Measurements from ENCODE around the gene HSD17B2.
A peak's percentile ranks its signal among the peaks of the same experiment; 100 is the strongest.
"Not testable (repeated sequence)": the region's sequence is repeated elsewhere in the genome, so short reads cannot be mapped to it uniquely, and the experiment has no call there.

The HSD17B2 gene, protein sequence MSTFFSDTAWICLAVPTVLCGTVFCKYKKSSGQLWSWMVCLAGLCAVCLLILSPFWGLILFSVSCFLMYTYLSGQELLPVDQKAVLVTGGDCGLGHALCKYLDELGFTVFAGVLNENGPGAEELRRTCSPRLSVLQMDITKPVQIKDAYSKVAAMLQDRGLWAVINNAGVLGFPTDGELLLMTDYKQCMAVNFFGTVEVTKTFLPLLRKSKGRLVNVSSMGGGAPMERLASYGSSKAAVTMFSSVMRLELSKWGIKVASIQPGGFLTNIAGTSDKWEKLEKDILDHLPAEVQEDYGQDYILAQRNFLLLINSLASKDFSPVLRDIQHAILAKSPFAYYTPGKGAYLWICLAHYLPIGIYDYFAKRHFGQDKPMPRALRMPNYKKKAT

DNA sequence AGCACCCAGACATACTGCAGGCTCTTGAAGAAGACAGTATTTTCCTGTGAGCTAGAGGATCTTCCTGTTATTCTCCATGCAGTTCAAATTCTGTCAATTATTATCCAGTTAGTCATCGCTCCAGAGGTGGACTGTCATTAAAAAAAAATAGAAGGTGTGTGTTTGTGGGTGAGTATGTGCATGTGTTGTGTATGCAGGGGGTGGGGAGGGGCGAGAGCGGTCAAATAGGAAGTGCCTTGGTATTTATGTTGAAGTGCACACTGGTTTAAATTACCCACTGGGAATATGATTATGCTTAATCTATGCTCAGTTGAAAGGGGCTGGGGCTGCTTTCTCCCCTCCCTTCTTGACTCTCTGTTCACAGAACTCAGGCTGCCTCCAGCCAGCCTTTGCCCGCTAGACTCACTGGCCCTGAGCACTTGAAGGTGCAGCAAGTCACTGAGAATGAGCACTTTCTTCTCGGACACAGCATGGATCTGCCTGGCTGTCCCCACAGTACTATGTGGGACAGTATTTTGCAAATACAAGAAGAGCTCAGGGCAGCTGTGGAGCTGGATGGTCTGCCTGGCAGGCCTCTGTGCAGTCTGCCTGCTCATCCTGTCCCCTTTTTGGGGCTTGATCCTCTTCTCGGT is at the start of gene HSD17B2:
TSS of gene HSD17B2 (plus strand) at position 273 of the 632 bp plus-strand sequence. CDS start at position 445, 172 bp downstream.
- no peak for DNase-seq

DNA sequence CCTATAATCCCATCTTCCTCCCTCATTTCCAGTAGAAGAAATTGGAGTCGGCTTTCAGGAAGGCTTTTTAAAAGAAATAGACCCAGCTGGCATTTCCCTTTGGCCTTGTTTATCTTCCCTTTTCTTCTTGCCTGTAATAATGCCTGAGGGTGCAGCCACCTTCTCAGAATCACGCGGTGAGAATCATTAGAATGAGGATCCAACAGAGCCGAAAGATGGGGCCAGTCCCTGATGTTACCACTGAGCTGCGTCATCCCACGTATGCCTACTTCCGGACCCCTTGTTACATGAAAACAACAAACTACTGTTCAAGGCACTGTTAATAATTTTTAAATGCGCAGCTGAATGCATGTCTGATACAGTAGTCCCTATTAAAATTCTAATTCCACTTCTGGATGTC is 47.9 kb upstream of the HSD17B2 start:
- DNase-seq: no peak

DNA sequence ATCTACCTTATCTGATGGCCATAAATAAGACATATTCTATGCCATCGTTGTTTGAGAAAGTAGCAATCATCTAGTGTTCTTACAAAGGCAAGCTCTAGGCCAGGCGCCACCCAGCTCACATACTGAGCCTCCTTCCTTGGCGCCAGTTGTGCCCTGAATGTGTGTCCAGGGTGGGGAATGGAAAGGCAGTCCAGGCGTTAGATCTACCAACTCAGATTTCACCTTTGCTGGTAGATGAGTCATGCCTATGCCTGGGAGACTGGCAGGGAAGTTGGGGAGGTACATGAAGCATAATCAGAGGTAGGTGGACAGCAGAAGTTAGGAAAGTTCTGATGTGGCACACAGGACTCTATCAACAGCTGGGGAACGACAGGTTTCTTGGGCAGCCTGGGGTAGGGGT is 47.3 kb upstream of the HSD17B2 start:
- no peak for DNase-seq

DNA sequence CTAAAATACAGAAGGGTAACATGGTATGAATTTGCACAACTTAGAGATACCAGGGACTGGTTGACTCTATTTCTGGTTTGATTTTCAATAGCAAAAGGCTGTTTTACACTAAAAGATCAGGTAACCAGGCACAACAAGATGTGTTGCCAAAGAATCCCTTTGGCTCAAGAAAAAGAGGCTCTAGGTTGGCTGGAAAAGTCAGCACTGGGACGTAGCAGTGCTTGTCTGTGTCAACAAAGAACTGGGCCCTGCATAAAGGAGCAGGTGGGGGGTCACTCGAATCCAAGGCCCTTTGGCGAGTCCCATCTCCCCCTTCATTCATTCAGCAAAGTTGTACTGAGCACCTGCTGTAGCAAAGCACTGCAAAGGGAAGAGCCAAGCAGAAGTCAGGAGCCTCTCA is 42.2 kb upstream of the HSD17B2 start:
- DNase-seq: no peak

DNA sequence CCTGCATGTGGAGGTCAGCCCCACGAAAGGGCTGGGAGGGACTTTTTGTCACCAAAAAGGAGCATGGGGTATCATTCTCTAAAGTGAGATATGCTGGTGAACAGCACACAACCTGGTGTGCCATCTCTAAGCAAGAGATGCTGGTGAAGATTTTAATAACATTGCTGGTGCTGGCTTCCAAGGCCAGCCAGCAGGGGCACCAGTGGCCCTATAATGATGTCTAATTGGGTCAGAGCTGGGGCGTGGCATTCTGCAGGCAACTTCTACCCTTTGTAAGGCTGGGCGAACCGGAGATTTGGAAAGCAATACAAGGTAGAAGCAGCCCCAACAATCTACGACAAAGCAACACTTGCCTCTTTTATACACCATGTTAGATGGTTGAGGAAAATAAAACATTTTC is 40.6 kb upstream of the HSD17B2 start:
- DNase-seq: no peak

DNA sequence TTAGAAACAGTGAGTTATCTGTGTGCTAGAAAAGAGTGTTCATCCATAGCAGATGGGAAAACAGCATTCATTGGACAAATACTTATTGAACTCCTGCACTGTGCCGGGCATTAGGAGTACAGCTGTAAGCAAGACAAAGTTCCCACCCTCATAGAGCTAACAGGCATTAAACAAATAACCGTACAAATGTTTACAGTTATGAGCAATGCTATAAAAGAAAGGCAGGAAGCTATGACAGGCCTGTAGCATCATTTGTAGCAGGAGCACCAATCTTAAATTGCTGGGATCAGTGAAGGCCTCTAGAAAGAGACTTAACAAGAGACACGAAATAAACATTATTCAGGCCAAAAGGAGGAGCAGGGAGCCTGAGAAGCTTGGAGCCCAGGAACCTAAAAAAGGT is 39.4 kb upstream of the HSD17B2 start:
- no peak for DNase-seq

DNA sequence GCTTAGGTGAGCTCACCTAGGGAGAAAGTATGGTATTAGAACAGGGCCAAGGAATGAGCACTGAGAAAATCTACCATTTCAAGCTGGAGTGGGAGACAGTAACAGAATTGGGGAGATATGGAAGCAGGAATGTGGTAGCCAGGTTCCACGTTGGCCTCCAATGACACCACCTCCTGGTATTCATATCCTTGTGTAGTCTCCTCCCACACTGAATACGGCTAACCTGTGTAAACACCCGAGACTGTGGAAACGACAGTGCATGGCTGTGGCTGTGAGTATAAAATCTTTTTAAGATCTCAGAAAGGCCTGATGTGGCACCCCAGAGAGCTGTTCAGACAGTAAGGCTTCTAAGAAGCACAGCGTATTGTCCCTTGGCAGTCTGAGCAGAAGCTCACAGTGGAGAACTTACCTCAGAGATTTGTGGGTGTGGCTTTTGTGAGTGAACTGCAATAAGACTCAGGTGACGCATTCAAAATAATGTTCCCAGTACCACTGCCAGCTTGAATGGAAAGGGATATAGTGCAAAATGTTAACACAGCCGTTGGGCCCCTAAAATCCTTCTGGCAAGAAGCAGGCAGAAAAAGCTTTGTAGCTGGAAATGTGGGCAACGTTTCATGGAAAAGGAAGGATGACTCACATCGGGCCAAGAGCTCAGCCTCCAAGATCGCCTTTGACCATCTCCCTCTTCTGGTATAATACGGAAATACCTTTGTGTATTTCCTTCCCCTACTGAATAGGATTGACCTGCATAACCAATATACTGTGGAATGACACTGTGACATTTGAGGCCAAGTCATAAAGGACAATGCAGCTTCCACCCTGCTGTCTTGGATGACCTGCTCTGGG is 38.2 kb upstream of the HSD17B2 start:
- no peak for DNase-seq

DNA sequence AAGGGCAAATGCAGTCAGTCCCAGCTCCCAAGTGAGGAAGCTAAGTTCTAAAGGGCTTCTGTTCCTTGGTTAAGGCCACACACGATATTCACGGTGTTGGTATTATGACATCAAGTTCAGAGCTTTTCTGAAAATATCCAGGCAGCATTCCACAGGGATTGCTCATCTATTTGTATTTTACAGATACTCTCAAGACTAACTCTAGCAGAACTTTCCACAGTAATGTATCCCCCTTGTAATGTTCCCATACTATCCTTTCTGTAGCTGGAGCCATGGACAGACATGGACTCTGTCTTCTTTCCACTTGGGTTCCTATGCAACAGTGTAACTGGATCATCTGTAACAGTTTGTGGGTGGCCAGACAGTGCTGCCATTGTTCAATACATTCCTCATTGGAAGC is 37.3 kb upstream of the HSD17B2 start:
- no peak for DNase-seq

DNA sequence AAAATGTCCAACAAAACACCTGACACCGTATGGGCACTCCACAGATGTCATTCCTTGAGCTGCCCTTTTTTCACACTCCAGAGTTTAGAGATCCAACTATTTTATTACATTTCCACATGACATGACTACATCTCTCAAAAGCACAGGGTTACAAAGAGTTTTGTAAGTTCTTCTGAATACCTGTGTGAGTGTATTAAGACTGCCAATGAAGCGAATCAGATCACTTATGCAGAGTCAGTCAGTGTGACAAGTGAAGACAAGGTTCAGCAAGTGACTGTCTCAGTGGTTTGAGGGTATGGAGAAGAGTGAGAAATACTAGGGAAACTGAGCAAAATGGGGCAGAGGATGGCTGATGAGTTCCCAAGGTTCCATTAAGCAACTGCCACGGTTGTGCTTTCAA is 32.2 kb upstream of the HSD17B2 start:
- DNase-seq: no peak

DNA sequence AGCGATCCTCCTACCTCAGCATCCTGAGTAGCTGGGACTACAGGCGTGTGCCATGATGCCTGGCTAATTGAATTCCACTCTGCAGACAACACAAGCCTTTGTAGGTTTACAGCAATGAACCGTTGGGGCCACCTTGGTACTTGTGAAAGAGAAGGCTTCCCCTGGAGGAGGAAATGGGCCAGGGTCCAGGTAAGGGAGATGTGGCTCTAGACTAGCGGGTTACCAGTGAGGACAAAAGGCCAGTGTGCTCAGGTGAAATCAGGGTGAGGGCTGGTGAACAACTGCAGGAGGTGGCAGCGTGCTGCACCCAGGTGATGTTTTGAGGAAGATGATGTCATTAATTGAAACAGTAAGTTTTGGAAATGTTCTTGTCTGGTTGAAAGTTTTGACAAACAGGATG is 30.5 kb upstream of the HSD17B2 start:
- DNase-seq: no peak

DNA sequence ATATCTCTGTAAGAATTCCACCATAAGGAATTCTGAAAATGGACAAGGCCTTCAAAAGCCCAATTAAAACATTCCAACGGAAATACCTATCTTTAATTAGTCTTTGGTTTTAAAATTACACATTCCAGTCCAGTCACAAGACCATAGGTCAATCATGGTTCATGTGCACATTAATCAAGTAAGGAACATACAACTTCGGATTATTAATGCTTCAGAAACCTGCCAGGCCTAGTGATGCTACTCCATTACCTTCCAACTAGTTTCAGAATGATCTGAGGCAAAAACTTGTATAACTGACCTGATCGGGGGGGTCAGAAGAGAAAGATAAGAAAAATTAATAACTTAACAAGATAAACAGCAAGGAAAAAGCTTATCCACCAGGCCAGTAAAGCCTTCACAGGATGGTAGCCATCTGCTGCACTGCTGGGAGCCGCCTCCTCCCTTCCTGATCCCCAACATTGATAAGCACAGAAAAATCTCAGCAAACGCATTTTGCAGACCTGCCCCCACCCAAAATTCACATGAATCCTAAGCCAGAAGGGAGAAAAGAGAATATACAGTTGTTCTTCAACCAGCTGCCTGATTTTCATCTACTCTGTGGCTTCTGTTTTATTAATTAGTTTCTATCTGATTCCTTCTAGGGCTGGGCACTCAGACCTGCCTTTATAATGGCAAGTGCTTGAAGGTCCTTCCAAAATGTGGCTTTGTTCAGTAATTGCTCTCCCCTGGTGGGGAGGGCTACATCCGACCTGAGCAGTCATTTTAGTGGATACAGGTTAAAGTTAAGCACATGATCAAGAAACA is 29.8 kb upstream of the HSD17B2 start:
- no peak for DNase-seq

DNA sequence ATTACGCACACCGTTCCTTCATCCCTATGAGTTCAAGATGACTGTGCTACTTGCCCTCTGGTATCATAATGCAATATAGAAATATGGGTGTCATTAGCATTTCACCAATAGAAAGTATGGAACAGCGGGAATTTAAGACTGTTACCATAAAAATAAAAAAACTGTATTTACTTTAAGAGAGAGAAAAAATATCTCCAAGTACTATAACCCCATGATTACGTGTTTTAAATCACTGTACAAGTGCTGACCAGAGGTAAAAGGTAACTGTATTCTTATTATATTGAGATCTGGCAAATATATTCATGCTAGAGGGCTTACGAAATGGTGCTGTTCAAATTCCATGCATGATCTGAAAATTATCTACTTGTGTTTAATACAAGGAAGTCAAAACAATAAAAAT is 29.0 kb upstream of the HSD17B2 start:
- DNase-seq: no peak

DNA sequence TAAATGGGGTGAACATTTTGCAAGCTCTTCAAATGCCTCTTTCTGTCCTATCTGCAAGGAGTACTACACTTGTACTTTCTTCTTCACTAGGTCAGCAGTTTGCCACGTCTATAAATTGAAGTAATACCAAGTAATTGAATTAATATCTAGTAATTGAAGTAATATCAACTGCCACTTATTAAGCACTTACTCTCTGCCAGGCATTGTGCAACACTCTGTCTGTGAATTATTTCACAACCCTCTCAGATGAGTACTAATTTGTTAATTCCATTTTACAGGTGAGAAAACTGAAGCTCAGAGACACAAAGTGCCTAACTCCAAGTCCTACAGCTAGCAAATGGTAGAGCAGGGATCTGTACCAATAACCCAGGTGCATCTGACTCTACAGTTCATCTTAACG is 27.9 kb upstream of the HSD17B2 start:
- DNase-seq: no peak

DNA sequence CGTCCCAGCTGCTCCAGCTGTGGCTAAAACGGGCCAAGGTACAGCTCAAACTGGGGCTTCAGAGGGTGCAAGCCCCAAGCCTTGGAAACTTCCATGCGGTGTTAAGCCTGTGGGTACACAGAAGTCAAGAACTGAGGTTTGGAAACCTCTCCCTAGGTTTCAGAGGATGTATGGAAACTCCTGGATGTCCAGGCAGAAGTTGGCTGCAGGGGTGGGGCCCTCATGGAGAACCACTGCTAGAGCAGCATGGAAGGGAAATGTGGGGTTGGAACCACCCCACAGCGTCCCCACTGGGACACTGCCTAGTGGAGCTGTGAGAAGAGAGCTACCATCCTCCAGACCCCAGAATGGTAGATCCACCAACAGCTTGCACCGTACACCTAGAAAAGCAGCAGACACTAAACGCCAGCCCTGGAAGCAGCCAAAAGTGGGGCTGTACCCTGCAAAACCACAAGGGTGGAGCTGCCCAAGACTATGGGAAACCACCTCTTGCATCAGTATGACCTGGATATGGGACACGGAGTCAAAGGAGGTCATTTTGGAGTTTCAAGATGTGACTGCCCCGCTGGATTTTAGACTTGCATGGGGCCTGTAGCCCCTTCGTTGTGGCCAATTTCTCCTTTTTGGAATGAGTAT is 26.0 kb upstream of the HSD17B2 start:
- DNase-seq: no peak

DNA sequence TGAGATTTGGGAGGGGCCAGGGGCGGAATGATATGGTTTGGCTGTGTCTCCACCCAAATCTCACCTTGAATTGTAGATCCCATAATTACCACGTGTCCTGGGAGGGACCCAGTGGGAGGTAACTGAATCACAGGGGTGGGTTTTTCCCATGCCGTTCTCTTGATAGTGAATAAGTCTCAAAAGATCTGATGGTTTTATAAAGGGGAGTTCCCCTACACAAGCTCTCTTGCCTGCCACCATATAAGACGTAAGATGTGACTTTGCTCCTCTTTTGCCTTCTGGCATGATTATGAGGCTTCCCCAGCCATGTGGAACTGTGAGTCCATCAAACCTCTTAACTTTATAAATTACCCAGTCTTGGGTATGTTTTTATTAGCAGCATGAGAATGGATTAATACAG is 25.3 kb upstream of the HSD17B2 start:
- DNase-seq: not testable (repeated sequence)

DNA sequence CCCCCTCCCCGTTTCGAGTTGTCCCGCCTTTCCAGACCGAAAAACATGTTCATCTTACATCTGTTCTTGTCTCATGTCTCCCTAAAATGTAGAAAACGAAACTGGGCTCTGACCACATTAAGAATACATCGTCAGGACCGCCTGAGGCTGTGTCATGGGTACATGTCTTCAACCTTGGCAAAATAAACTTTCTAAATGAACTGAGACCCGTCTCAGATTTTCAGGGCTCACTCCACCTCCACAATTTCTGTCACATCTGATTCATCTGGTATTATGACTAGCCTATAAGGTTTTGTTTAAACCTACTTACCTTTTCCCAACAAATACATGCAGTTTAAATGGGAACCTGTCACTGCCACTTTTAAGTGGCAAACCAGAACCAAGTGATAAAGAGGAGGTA is 24.4 kb upstream of the HSD17B2 start:
- no peak for DNase-seq

DNA sequence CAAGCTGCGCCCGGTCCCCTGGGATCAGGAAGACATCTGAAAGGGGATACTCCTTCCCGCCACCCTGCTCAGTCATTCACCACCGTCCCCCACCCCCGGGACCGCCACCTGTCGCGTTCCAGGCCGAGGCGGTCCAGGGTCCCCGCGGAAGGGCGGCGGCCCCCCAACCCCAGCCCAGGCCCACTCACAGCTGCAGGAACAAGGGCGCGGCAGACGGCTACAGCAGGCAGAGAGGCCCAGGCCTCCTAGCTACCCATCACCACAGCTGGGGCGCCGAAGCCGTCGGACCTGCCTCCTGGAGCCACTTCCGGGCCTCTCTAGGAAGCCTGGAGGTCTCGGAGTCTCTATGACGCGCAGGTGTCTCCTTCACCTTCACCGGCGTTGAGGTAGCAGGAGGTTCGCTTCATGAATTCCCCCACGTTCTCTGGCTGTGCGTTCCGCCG is 23.8 kb upstream of the HSD17B2 start, which contains the start of gene SDR42E1:
TSS of gene SDR42E1 (minus strand) at position 272 of the 443 bp plus-strand sequence. CDS start 10,612 bp downstream, outside the sequence.
- peak; percentile 50 for DNase-seq

DNA sequence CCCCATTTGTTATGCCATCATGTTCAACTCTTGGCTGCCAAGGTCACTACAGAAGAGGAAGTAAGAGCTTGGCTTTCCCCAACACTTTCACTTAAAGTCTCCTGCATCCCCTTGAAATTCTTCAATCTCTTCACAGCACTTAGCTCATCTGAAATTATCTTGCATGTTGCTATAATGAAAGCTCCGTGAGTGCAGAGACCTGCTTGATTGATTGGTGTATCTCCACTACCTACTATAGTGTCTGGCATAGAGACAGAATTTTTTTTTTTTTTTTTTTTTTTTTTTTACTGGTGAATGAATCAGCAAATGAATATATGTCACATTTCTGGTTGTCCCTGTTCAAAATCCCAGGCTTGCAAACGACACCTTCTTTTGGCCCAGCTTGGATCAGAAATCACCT is 21.9 kb upstream of the HSD17B2 start:
- no peak for DNase-seq

DNA sequence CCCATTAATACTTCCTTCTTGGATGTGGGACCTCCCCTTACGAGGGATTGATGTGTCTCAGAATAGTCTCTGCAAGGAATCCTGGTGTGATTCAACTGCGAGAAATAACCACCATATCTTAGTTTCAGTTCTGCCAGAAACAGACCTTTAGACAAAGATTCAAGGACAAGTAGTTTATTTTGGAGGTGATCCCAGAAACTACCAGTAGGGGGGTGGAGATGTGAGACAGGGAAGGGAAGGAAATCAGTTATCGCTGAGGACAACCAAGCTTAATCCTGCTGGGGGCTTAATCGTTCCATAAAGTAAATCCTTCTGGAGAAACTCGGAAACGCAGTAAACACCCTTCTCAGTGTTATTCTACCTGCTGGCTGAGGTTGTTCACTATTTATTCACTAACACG is 18.8 kb upstream of the HSD17B2 start:
- DNase-seq: no peak

DNA sequence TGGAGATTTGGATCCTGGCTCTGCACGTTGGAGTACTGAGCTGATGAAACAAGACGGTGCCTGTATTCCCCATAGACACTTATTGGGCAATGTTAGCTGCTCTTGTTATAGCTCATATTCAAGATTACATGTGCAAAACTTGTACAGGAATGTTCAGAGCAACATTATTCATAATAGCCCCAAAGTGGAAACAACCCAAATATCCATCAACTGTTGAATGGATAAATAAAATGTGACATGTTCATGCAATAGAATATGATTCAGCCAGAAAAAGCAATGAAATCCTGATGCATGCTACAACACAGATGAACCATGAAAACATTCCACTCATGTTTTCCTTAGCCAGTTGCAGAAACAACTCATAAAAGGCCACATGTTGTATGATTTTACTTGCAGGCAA is 18.1 kb upstream of the HSD17B2 start:
- no peak for DNase-seq

DNA sequence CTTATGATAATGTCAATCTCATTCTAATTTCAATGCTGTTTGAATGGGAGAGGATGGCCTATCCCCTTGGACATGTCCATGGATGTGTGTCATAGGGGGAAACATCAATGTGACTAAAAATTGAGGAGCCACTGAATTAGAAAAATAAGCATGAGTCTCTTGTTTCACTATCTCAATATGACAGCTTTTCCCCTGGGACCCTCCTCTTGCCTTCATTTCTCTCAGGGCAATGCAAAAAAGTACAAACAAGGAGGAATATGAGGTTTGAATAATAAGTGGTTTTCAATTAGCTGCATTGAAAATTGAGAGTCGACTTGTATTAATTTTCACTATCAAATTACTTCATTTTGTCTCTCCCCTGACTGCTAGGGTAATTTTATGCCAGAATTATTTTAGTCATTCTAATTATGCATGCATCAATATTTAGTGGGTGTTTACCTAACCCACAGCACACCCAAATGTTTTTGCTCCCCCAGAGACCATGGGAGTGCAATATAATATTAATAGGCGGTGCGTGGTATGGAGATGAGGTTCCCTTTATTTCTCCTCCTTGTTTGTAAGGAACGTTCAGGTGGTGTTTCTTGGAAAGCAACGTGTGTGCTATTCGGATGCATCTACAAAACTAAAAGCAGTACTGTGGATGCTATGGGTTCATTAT is 17.0 kb upstream of the HSD17B2 start:
- DNase-seq: no peak

DNA sequence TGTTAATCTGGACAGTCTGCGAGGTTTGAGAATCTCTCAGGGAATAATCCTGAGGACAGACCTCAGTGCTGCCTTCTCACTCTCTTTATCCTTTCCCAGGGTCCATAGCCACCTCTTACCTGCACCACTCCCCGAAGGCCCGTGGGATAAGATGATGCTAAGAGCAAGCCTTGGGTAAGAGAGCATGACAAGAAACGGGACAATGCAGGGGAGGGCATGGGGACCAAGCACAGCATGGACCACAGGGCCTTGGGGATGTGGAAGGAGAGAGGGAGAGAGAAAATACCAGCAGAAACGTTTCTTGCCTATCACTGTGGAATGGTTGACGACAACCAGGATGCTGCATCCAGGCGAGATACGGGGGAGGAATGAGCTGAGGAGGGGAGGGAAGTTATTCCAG is 15.5 kb upstream of the HSD17B2 start:
- no peak for DNase-seq
